IMR-90 (cell line): Measurements from ENCODE around the gene ZNF397. TPM values are rescaled to one million over a fixed set of nuclear protein-coding genes. Genes with fewer than 3 reads are reported as not detected.
"Not testable (repeated sequence)": the region's sequence is repeated elsewhere in the genome, so short reads cannot be mapped to it uniquely, and the experiment has no call there.

Experiments used
- ATAC-seq: fragments of 200-7000 bp; cut with Tn5 transposase; 2 replicates; pipeline ENCODE4 v1.9.1; 2020; ENCODE audit warnings: low read depth, mild to moderate bottlenecking, moderate library complexity
- BruUV-seq: library from RNA; stranded (reverse); fragments of 400-500 nt; replicated peaks from 2 replicates; lab custom pipeline; 2021; lab: Mats Ljungman, UMichigan
- CTCF ChIA-PET: fragments of 300-600 bp; formaldehyde crosslinking; extraction: SDS; loops from one replicate; lab custom pipeline; 2021; ENCODE audit warnings: antibody characterized with exemption; lab: Yijun Ruan, JAX
- POLR2A ChIA-PET: fragments of 300-600 bp; sonication (Branson Sonifier 250); formaldehyde crosslinking; loops from one replicate; lab custom pipeline; 2022; ENCODE audit warnings: antibody characterized with exemption; ENCODE audit not compliant: unreplicated experiment; lab: Charles Lee
- DNase-seq: peaks from one replicate; pipeline ENCODE4 v3.0.0; 2013
- H2AFZ ChIP-seq: replicated peaks from 2 replicates; pipeline ENCODE3; 2013; ENCODE audit warnings: low read length, mild to moderate bottlenecking; ENCODE audit not compliant: poor library complexity
- H2AK5ac ChIP-seq: 2 replicates; pipeline ENCODE4 v1.6.1; 2013; ENCODE audit warnings: low read depth, low read length, inconsistent platforms
- H2AK9ac ChIP-seq: replicated peaks from 2 replicates; pipeline ENCODE3; 2013; ENCODE audit warnings: mild to moderate bottlenecking, low read depth, low read length, moderate library complexity; ENCODE audit not compliant: poor library complexity
- H2BK120ac ChIP-seq: 2 replicates; pipeline ENCODE4 v1.6.1; 2013; ENCODE audit warnings: low read depth, low read length, inconsistent platforms
- H2BK15ac ChIP-seq: 3 replicates; pipeline ENCODE4 v1.6.1; 2013; ENCODE audit warnings: low read depth, low read length, inconsistent platforms
- H2BK20ac ChIP-seq: 2 replicates; pipeline ENCODE4 v1.6.1; 2013; ENCODE audit warnings: low read depth, mild to moderate bottlenecking, inconsistent platforms, low read length, moderate library complexity
- H2BK5ac ChIP-seq: 2 replicates; pipeline ENCODE4 v1.6.1; 2013; ENCODE audit warnings: mild to moderate bottlenecking, low read depth, low read length, inconsistent platforms; ENCODE audit not compliant: poor library complexity, severe bottlenecking
- H3K14ac ChIP-seq: replicated peaks from 2 replicates; pipeline ENCODE4 v1.6.1; 2013; ENCODE audit warnings: low read depth, low read length, inconsistent platforms
- H3K18ac ChIP-seq: 2 replicates; pipeline ENCODE4 v1.6.1; 2013; ENCODE audit warnings: low read depth, low read length, control low read depth
- H3K23ac ChIP-seq: 2 replicates; pipeline ENCODE4 v1.6.1; 2013; ENCODE audit warnings: low read depth, low read length, inconsistent platforms
- H3K27ac ChIP-seq: 2 replicates; pipeline ENCODE4 v1.5.1; 2013; ENCODE audit warnings: mild to moderate bottlenecking, control low read depth, low read length; ENCODE audit not compliant: insufficient read depth
- H3K27me3 ChIP-seq: 2 replicates; pipeline ENCODE4 v1.6.1; 2013; ENCODE audit warnings: low read length; ENCODE audit not compliant: control insufficient read depth, insufficient read depth
- H3K36me3 ChIP-seq: 2 replicates; pipeline ENCODE4 v1.6.1; 2013; ENCODE audit warnings: low read length, mixed read lengths; ENCODE audit not compliant: control insufficient read depth, insufficient read depth
- H3K4ac ChIP-seq: 2 replicates; pipeline ENCODE4 v1.6.1; 2013; ENCODE audit warnings: low read depth, low read length, inconsistent platforms
- H3K4me1 ChIP-seq: 2 replicates; pipeline ENCODE4 v1.6.1; 2013; ENCODE audit warnings: low read length, mixed read lengths; ENCODE audit not compliant: control insufficient read depth, insufficient read depth
- H3K4me2 ChIP-seq: 2 replicates; pipeline ENCODE4 v1.6.1; 2013; ENCODE audit warnings: low read depth, mild to moderate bottlenecking, control low read depth, low read length, moderate library complexity
- H3K4me3 ChIP-seq: 2 replicates; pipeline ENCODE4 v1.5.1; 2013; ENCODE audit warnings: low read depth, mild to moderate bottlenecking, control low read depth, low read length, moderate library complexity; ENCODE audit not compliant: insufficient read depth
- H3K56ac ChIP-seq: 2 replicates; pipeline ENCODE4 v1.6.1; 2013; ENCODE audit warnings: low read length, inconsistent platforms; ENCODE audit not compliant: insufficient read depth; ENCODE audit errors: extremely low read depth
- H3K79me1 ChIP-seq, 2 experiments: 2 replicates each; pipeline ENCODE4 v1.6.1; 2013; ENCODE audit warnings: low read length in 2 of 2, inconsistent platforms in 1 of 2, low read depth in 1 of 2
- H3K9ac ChIP-seq: 2 replicates; pipeline ENCODE4 v1.6.1; 2013; ENCODE audit warnings: low read depth, low read length, control low read depth
- H3K9me1 ChIP-seq: 2 replicates; pipeline ENCODE4 v1.6.1; 2013; ENCODE audit warnings: low read length, inconsistent platforms; ENCODE audit not compliant: insufficient read depth
- H3K9me3 ChIP-seq: 2 replicates; pipeline ENCODE4 v1.6.1; 2013; ENCODE audit warnings: low read length; ENCODE audit not compliant: control insufficient read depth, insufficient read depth
- H4K20me1 ChIP-seq: 2 replicates; pipeline ENCODE4 v1.6.1; 2013; ENCODE audit warnings: low read length, inconsistent platforms; ENCODE audit not compliant: insufficient read depth
- H4K5ac ChIP-seq: 2 replicates; pipeline ENCODE4 v1.6.1; 2013; ENCODE audit warnings: mild to moderate bottlenecking, low read depth, low read length, control low read depth
- H4K8ac ChIP-seq, 2 experiments: 2 replicates each; pipeline ENCODE4 v1.6.1; 2013; ENCODE audit warnings: low read depth in 2 of 2, low read length in 2 of 2, control low read depth in 1 of 2, inconsistent platforms in 1 of 2
- H4K91ac ChIP-seq: 2 replicates; pipeline ENCODE4 v1.6.1; 2013; ENCODE audit warnings: low read depth, low read length, inconsistent platforms; ENCODE audit not compliant: insufficient read depth
- BHLHE40 ChIP-seq: fragments of 150-350 bp; IDR thresholded peaks from 2 replicates; pipeline ENCODE4 v1.6.1; 2016; ENCODE audit warnings: mild to moderate bottlenecking, low read depth, low read length
- MXI1 ChIP-seq: IDR thresholded peaks from 2 replicates; pipeline ENCODE4 v1.6.1; 2012; ENCODE audit warnings: low read depth, mild to moderate bottlenecking, low read length, moderate library complexity, borderline replicate concordance
- USF2 ChIP-seq: fragments of 150-350 bp; IDR thresholded peaks from 2 replicates; pipeline ENCODE4 v1.6.1; 2017; ENCODE audit warnings: mild to moderate bottlenecking, antibody characterized with exemption, low read length, low read depth
- WGBS, 2 experiments: methylation state at CpG; one replicate each; pipeline versions ENCODE4 v1.1.5 to v1.1.7; 2013; ENCODE audit warnings: missing lambda C conversion rate in 2 of 2; ENCODE audit not compliant: insufficient read length in 1 of 2; ENCODE audit errors: extremely low coverage in 2 of 2; 5-methylcytosine and 5-hydroxymethylcytosine counted together
- dilution Hi-C: fragments of 300-500 bp; cut with HindIII; formaldehyde crosslinking; loops from one replicate; pipeline ENCODE4 v1.14.3; 2018; ENCODE audit warnings: low sequenced_read_pairs; ENCODE audit not compliant: unreplicated experiment
- in situ Hi-C: fragments of 300-500 bp; cut with MboI; formaldehyde crosslinking; loops from 3 replicates; pipeline ENCODE4 v1.14.3; 2019; ENCODE audit warnings: low sequenced_read_pairs, inconsistent platforms, mixed read lengths
- intact Hi-C: fragments of 100-400 bp; cut with micrococcal nuclease; formaldehyde crosslinking; loops from 2 replicates; pipeline ENCODE4 v1.10.0; 2022
- polyA plus RNA-seq, 3 experiments: library from polyadenylated mRNA; depleted of rRNA; stranded (reverse); fragments of >200 nt; gene quantifications; 2 replicates each; pipeline ENCODE4 v1.2.3, GENCODE V29; 2012; ENCODE audit warnings: low replicate concordance in 1 of 3
- total RNA-seq: library from RNA; depleted of rRNA; stranded (reverse); fragments of >200 nt; gene quantifications from 2 replicates; pipeline ENCODE4 v1.2.3, GENCODE V29; 2012

The ZNF397 gene
- total and polyA plus RNA-seq, 2 of the 4 experiments (the other 2 are of a cell fraction), result 5.5 to 9.9 TPM

- H4K5ac ChIP-seq, result no peak overlapping the region
- H3K18ac ChIP-seq, result no peak overlapping the region
- no TSS peak for BruUV-seq
- no peaks in the 10 kb centered on the region for H3K9me3 ChIP-seq
- H3K4ac ChIP-seq, result no peak overlapping the region
- H3K56ac ChIP-seq, result no peak overlapping the region
- H3K9ac ChIP-seq, result no peak overlapping the region
- no peak overlapping the region for H2AK9ac ChIP-seq
- no peak for TF ChIP-seq MXI1
- no peak for TF ChIP-seq BHLHE40
- TF ChIP-seq USF2, result no peak
- dilution Hi-C loops (no loop called here), in situ Hi-C loops (no loop called here), intact Hi-C loops (no loop called here)
- no peaks in the 10 kb centered on the region for H3K9me1 ChIP-seq
- ATAC-seq (no peak), DNase-seq (no peak)
- no peak overlapping the region for H3K4me2 ChIP-seq
- H2BK5ac ChIP-seq, result no peak overlapping the region
- ChIA-PET POLR2A (no interaction called here), CTCF (no interaction called here)
- no peaks in the 10 kb centered on the region for H3K4me1 ChIP-seq
- no peaks in the 10 kb centered on the region for H3K36me3 ChIP-seq
- H3K79me1 ChIP-seq, result no peaks in the 10 kb centered on the region
- H2BK20ac ChIP-seq, result no peak overlapping the region
- H2BK120ac ChIP-seq, result no peak overlapping the region
- WGBS, 2 experiments, result no CpG with 5 or more reads among the region's 2 CpGs
- no peak overlapping the region for H3K23ac ChIP-seq
- no peak overlapping the region for H3K4me3 ChIP-seq
- H2AK5ac ChIP-seq, result no peak overlapping the region
- H2AFZ ChIP-seq, result no peak overlapping the region
- H4K20me1 ChIP-seq, result no peaks in the 10 kb centered on the region
- no peaks in the 10 kb centered on the region for H3K27me3 ChIP-seq
- H4K8ac ChIP-seq, result no peak overlapping the region
- no peak overlapping the region for H2BK15ac ChIP-seq
- no peak overlapping the region for H3K14ac ChIP-seq
- H4K91ac ChIP-seq, result no peak overlapping the region
- no peak overlapping the region for H3K27ac ChIP-seq
These were observed 35.6 kb upstream of the ZNF397 start for GRCh38 chr18:35205199-35205712.

- H3K18ac ChIP-seq, H2BK120ac ChIP-seq, H2BK15ac ChIP-seq, in situ Hi-C loops, H2BK20ac ChIP-seq, H2AK5ac ChIP-seq, POLR2A ChIA-PET, H4K8ac ChIP-seq, H3K4me1 ChIP-seq, H3K79me1 ChIP-seq, H3K4ac ChIP-seq, H2AFZ ChIP-seq, H3K23ac ChIP-seq, H3K56ac ChIP-seq, CTCF ChIA-PET, H3K14ac ChIP-seq, H3K9ac ChIP-seq, H3K36me3 ChIP-seq, intact Hi-C loops, H3K27ac ChIP-seq, BruUV-seq, DNase-seq, dilution Hi-C loops, H3K4me2 ChIP-seq, H4K20me1 ChIP-seq, H3K27me3 ChIP-seq, H2BK5ac ChIP-seq, H4K91ac ChIP-seq, H4K5ac ChIP-seq, H3K9me3 ChIP-seq, ATAC-seq, H3K4me3 ChIP-seq, H2AK9ac ChIP-seq, H3K9me1 ChIP-seq: not testable (repeated sequence)
- WGBS, 2 experiments, result 100% methylated on average over 4 of the region's 30 CpGs; no CpG with 5 or more reads in 1 of the 2 experiments
These were observed 34.9 kb upstream of the ZNF397 start for GRCh38 chr18:35205746-35206458.
